HepG2 (cell line): ENCODE data around the gene EEFSEC. TPM values are rescaled to one million over a fixed set of nuclear protein-coding genes. Genes with fewer than 3 reads are reported as not detected.
A peak's percentile ranks its signal among the peaks of the same experiment; 100 is the strongest.

ENCODE experiments used
- ATAC-seq: fragments of 200-7000 bp; cut with Tn5 transposase; 3 replicates; pipeline ENCODE4 v1.9.1; 2020; ENCODE audit warnings: mild to moderate bottlenecking, moderate library complexity
- BruUV-seq: library from RNA; stranded (reverse); fragments of 400-500 nt; replicated peaks from 2 replicates; lab custom pipeline; 2021; lab: Mats Ljungman, UMichigan
- CTCF ChIA-PET: fragments of 300-600 bp; formaldehyde crosslinking; extraction: SDS; loops from one replicate; lab custom pipeline; 2021; ENCODE audit warnings: low total read pairs, inconsistent platforms, low intra/inter-chr PET ratio; lab: Yijun Ruan, JAX
- POLR2A ChIA-PET: fragments of 350-600 bp; sonication (Branson Sonifier 250); formaldehyde crosslinking; loops from one replicate; lab custom pipeline; 2020; ENCODE audit warnings: antibody characterized with exemption, inconsistent platforms; lab: Yijun Ruan, JAX
- DNase-seq: peaks from one replicate; pipeline ENCODE4 v3.0.0-alpha.2; 2015; ENCODE audit warnings: low spot score
- FAIRE-seq: peaks from 3 replicates; lab custom pipeline; 2011; peaks lifted over from hg19 to GRCh38; lab: Jason Lieb, UNC
- H2AFZ ChIP-seq: one replicate; pipeline ENCODE4 v1.6.1; 2011; ENCODE audit warnings: low read length, inconsistent platforms
- H3K27ac ChIP-seq: fragments of 300-600 bp; 3 replicates; pipeline ENCODE4 v1.8.0; 2011; ENCODE audit warnings: mixed run types, mild to moderate bottlenecking, mixed read lengths, low read length, inconsistent platforms; ENCODE audit not compliant: insufficient read depth; ENCODE audit errors: extremely low read length
- H3K27me3 ChIP-seq, 2 experiments: fragments of 200-600 bp in 1 of 2; 2 replicates in 1 of 2; 3 replicates in 1 of 2; pipeline versions ENCODE4 v1.6.0 to v1.8.0; 2011; ENCODE audit warnings: low read length in 2 of 2, mild to moderate bottlenecking in 2 of 2, moderate library complexity in 2 of 2, inconsistent platforms in 1 of 2; ENCODE audit not compliant: insufficient read depth in 2 of 2, control insufficient read depth in 1 of 2
- H3K36me3 ChIP-seq, 2 experiments: fragments of 200-600 bp in 1 of 2; replicated peaks in 1 of 2; 2 replicates in 1 of 2; 3 replicates in 1 of 2; pipeline versions ENCODE4 v1.5.1 to v1.8.0; 2011; ENCODE audit warnings: low read length in 2 of 2, inconsistent platforms in 1 of 2; ENCODE audit not compliant: insufficient read depth in 2 of 2, control insufficient read depth in 1 of 2
- H3K4me1 ChIP-seq: 2 replicates; pipeline ENCODE4 v1.5.1; 2012; ENCODE audit warnings: low read length, inconsistent platforms; ENCODE audit not compliant: insufficient read depth
- H3K4me2 ChIP-seq: 2 replicates; pipeline ENCODE4 v1.6.0; 2011; ENCODE audit warnings: low read depth, low read length, inconsistent platforms
- H3K4me3 ChIP-seq, 3 experiments: fragments of 200-600 bp in 1 of 3; sonication (generic), shearing (Covaris generic) in 1 of 3; replicated peaks in 1 of 3; 2 replicates each; pipeline ENCODE4 v1.5.1; 2011 to 2016; ENCODE audit warnings: low read length in 3 of 3, inconsistent platforms in 2 of 3, low read depth in 2 of 3, mild to moderate bottlenecking in 2 of 3, control low read depth in 1 of 3, mixed read lengths in 1 of 3; ENCODE audit not compliant: insufficient read depth in 1 of 3
- H3K79me2 ChIP-seq: one replicate; pipeline ENCODE4 v1.6.1; 2011; ENCODE audit warnings: low read length, inconsistent platforms; ENCODE audit not compliant: insufficient read depth
- H3K9ac ChIP-seq: 2 replicates; pipeline ENCODE4 v1.6.0; 2011; ENCODE audit warnings: mild to moderate bottlenecking, low read depth, low read length, inconsistent platforms; ENCODE audit not compliant: insufficient read depth
- H3K9me3 ChIP-seq: 2 replicates; pipeline ENCODE4 v1.5.1; 2012; ENCODE audit warnings: mild to moderate bottlenecking, low read length
- H4K20me1 ChIP-seq: 2 replicates; pipeline ENCODE4 v1.6.0; 2011; ENCODE audit warnings: inconsistent platforms, mild to moderate bottlenecking, low read length, moderate library complexity; ENCODE audit not compliant: insufficient read depth
- ARID5B ChIP-seq: IDR thresholded peaks from 2 replicates; pipeline ENCODE4 v1.4.0; 2020; ENCODE audit warnings: mild to moderate bottlenecking, missing genetic modification reagents
- BCL3 ChIP-seq: sonication (generic); formaldehyde crosslinking; IDR thresholded peaks from 2 replicates; pipeline ENCODE4 v1.5.1; 2020; ENCODE audit warnings: mild to moderate bottlenecking, missing genetic modification reagents, moderate library complexity
- BHLHE40 ChIP-seq: IDR thresholded peaks from 2 replicates; pipeline ENCODE4 v1.6.1; 2011; ENCODE audit warnings: low read length, improper control_type of control experiment
- ERF ChIP-seq: IDR thresholded peaks from 2 replicates; pipeline ENCODE4 v1.6.1; 2018; ENCODE audit warnings: missing biosample characterization, missing genetic modification reagents
- HDAC2 ChIP-seq: sonication (generic); formaldehyde crosslinking; IDR thresholded peaks from 2 replicates; pipeline ENCODE4 v1.4.0; 2020; ENCODE audit warnings: missing genetic modification reagents
- IRF2 ChIP-seq: IDR thresholded peaks from 2 replicates; pipeline ENCODE4 v1.6.1; 2018; ENCODE audit warnings: missing genetic modification reagents, missing compliant biosample characterization
- MED1 ChIP-seq: sonication (generic); formaldehyde crosslinking; IDR thresholded peaks from 2 replicates; pipeline ENCODE4 v1.4.0; 2020; ENCODE audit warnings: missing genetic modification reagents
- MTF1 ChIP-seq: sonication (generic); formaldehyde crosslinking; IDR thresholded peaks from 2 replicates; pipeline ENCODE4 v1.5.0; 2020; ENCODE audit warnings: missing genetic modification reagents
- PAWR ChIP-seq: sonication (generic); formaldehyde crosslinking; IDR thresholded peaks from 2 replicates; pipeline ENCODE4 v1.4.0; 2020; ENCODE audit warnings: missing genetic modification reagents, mild to moderate bottlenecking, borderline replicate concordance
- ZBTB20 ChIP-seq: sonication (generic); formaldehyde crosslinking; IDR thresholded peaks from 2 replicates; pipeline ENCODE4 v1.8.1; 2023; ENCODE audit warnings: missing genetic modification reagents, low read depth, mild to moderate bottlenecking, borderline replicate concordance
- ZBTB37 ChIP-seq: sonication (generic); formaldehyde crosslinking; IDR thresholded peaks from 2 replicates; pipeline ENCODE4 v1.4.0; 2020; ENCODE audit warnings: mild to moderate bottlenecking, missing genetic modification reagents
- ZFP90 ChIP-seq: sonication (generic); formaldehyde crosslinking; IDR thresholded peaks from 2 replicates; pipeline ENCODE4 v1.8.0; 2022; ENCODE audit warnings: missing genetic modification reagents, mild to moderate bottlenecking, inconsistent platforms, borderline replicate concordance
- ZNF274 ChIP-seq: sonication (generic); formaldehyde crosslinking; IDR thresholded peaks from 2 replicates; pipeline ENCODE4 v1.5.1; 2020; ENCODE audit warnings: mild to moderate bottlenecking, missing genetic modification reagents
- ZNF501 ChIP-seq: sonication (generic); formaldehyde crosslinking; IDR thresholded peaks from 2 replicates; pipeline ENCODE4 v1.5.1; 2020; ENCODE audit warnings: mild to moderate bottlenecking, moderate library complexity, missing genetic modification reagents
- ZNF605 ChIP-seq: sonication (generic); formaldehyde crosslinking; IDR thresholded peaks from 2 replicates; pipeline ENCODE4 v1.8.0; 2022; ENCODE audit warnings: mild to moderate bottlenecking, missing genetic modification reagents
- ZNF772 ChIP-seq: sonication (generic); formaldehyde crosslinking; IDR thresholded peaks from 2 replicates; pipeline ENCODE4 v1.5.0; 2020; ENCODE audit warnings: mild to moderate bottlenecking, missing genetic modification reagents
- WGBS: methylation state at CpG from one replicate; pipeline ENCODE4 v1.1.6; 2017; ENCODE audit warnings: low lambda C conversion rate; 5-methylcytosine and 5-hydroxymethylcytosine counted together
- in situ Hi-C: cut with HindIII; loops from 2 replicates; pipeline ENCODE4 v1.10.0; 2017; ENCODE audit warnings: low pct_unique_long_range_greater_than_20kb; ENCODE audit not compliant: extremely low pct_ligation_motif_present
- intact Hi-C: fragments of 100-400 bp; cut with micrococcal nuclease; formaldehyde crosslinking; loops from one replicate; pipeline ENCODE4 v1.10.0; 2022; ENCODE audit not compliant: unreplicated experiment
- polyA plus RNA-seq, 8 experiments: library from polyadenylated mRNA; depleted of rRNA in 3 of 8; stranded (reverse) in 7 of 8; unstranded in 1 of 8; fragments of >200 nt; fragmentation: Illumina TruSeq in 4 of 8; extraction: Trizol in 4 of 8; gene quantifications; 2 replicates each; pipeline versions ENCODE4 v1.2.1 to v1.2.3, GENCODE V29; 2011 to 2016; ENCODE audit warnings: low read depth in 4 of 8, missing spikeins in 1 of 8, mixed read lengths in 1 of 8; ENCODE audit not compliant: insufficient read depth in 1 of 8
- total RNA-seq, 5 experiments: library from RNA; depleted of rRNA; stranded (reverse); fragments of >200 nt; fragmentation: Illumina TruSeq; extraction: Trizol; gene quantifications; 2 replicates each; pipeline ENCODE4 v1.2.3, GENCODE V29; 2016; ENCODE audit warnings: low read depth in 1 of 5

EEFSEC gene
- total and polyA plus RNA-seq, 2 of the 13 experiments (the other 11 are each of a cell fraction or from before 2014, with no cell fraction given) = 6.4 to 24.2 TPM

GRCh38 chr3:128324911-128325592 lies 171.8 kb downstream of the EEFSEC start:
- FAIRE-seq = peak; percentile 87
- no peaks in the 10 kb centered on the region for H4K20me1 ChIP-seq
- BruUV-seq = no TSS peak
- H3K9me3 ChIP-seq = no peaks in the 10 kb centered on the region
- H3K4me3 ChIP-seq = no peak overlapping the region
- H3K4me1 ChIP-seq = peaks cover 36% of the 10 kb centered on the region
- H3K9ac ChIP-seq = no peak overlapping the region
- H3K27ac ChIP-seq = no peak overlapping the region
- H3K4me2 ChIP-seq = peak overlapping the region; percentile 4; the same call in 1 of the 2 replicates
- in situ Hi-C loops (loop anchor here (10.0 kb wide), 1 partner anchor 150 kb away; no protein-coding TSS in a partner anchor), intact Hi-C loops (loop anchor here (5.0 kb wide), 2 partner anchors 102 to 153 kb away; no protein-coding TSS in a partner anchor)
- no peak overlapping the region for H2AFZ ChIP-seq
- ChIA-PET CTCF (no interaction called here), POLR2A (interaction anchor here (1.1 to 1.2 kb wide), 2 partner anchors 19 to 36 kb away, joined by 4 read pairs; no protein-coding TSS in a partner anchor)
- peak; percentile 82 for ATAC-seq
- DNase-seq = peak; percentile 70
- WGBS = 53% methylated on average over 2 of the region's 8 CpGs
- H3K79me2 ChIP-seq = no peaks in the 10 kb centered on the region
- peaks cover 0 to 1% of the 10 kb centered on the region in 2 experiments; a peak in 3 of 5 replicates for H3K36me3 ChIP-seq
- no peaks in the 10 kb centered on the region for H3K27me3 ChIP-seq
- TF ChIP-seq ZNF501 (CRISPR knock-in tag) (no peak), PAWR (CRISPR knock-in tag) (no peak), MED1 (0 out of 2 replicates have a peak, but pooled peaks have one; percentile 37), IRF2 (no peak), MTF1 (CRISPR knock-in tag) (no peak), ERF (no peak), ZNF772 (CRISPR knock-in tag) (0 out of 2 replicates have a peak, but pooled peaks have one; percentile 29), BHLHE40 (no peak), ZBTB20 (no peak), ZNF605 (CRISPR knock-in tag) (no peak), HDAC2 (CRISPR knock-in tag) (peak; percentile 62; the same call in 1 of the 2 replicates), BCL3 (CRISPR knock-in tag) (no peak), ZFP90 (CRISPR knock-in tag) (no peak), ZBTB37 (CRISPR knock-in tag) (no peak), ARID5B (CRISPR knock-in tag) (peak; percentile 53; the same call in 1 of the 2 replicates), ZNF274 (CRISPR knock-in tag) (no peak)
